ENCODE data around the gene TNKS2. TPM values are rescaled to one million over a fixed set of nuclear protein-coding genes. Genes with fewer than 3 reads are reported as not detected.

TNKS2 gene
- polyA plus RNA-seq, 1 donor (not counting 4 experiments of a cell fraction or from before 2014, with no cell fraction given) = 35.4 TPM

DNA sequence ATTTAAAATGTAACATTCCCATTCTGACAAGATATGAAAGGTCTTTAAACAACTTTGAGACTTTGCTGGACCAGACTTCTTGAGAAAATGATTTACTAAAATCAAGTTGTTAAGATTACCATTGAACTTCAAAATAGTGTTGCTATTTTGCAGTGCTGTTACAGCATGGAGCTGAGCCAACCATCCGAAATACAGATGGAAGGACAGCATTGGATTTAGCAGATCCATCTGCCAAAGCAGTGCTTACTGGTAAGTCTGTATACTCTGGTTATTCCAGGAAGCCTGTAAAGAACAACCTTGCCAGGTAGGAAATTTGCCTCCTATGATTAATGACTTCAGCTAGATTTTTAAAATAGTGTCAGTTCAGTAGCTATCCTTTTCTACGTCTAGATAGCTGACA lies 18.8 kb downstream of the TNKS2 start:
- dilution Hi-C loops (cut with MboI; ENCODE audit: extremely low pct_ligation_motif_present, low sequenced_read_pairs) = no loop called here
- Histone ChIP-seq H3K27me3 (ENCODE audit: control insufficient read depth, extremely low read depth, insufficient read depth, low read length) (no peaks in the 10 kb centered on the region), H3K9ac (ENCODE audit: control insufficient read depth, extremely low read depth, insufficient read depth, low read length) (no peak overlapping the region), H3K79me2 (ENCODE audit: control insufficient read depth, insufficient read depth, low read length) (peaks cover 23% of the 10 kb centered on the region), H3K27ac (ENCODE audit: control insufficient read depth, insufficient read depth, low read length) (no peak overlapping the region), H3K4me2 (ENCODE audit: control insufficient read depth, extremely low read depth, insufficient read depth, low read depth, low read length) (no peak overlapping the region), H3K9me3 (ENCODE audit: control insufficient read depth, low read depth, low read length) (no peaks in the 10 kb centered on the region), H4K20me1 (ENCODE audit: control insufficient read depth, extremely low read depth, insufficient read depth, low read length) (no peaks in the 10 kb centered on the region), H3K4me3 (ENCODE audit: control insufficient read depth in 2 of 3, extremely low read depth in 1 of 3, insufficient read depth in 2 of 3, low read depth in 1 of 3, low read length in 3 of 3) (no peak overlapping the region), H3K36me3 (ENCODE audit: control insufficient read depth in 2 of 2, extremely low read depth in 1 of 2, insufficient read depth in 2 of 2, low read length in 2 of 2) (peaks cover 14 to 32% of the 10 kb centered on the region in 2 experiments), H2AFZ (ENCODE audit: control insufficient read depth, low read length) (no peak overlapping the region), H3K9me1 (ENCODE audit: control insufficient read depth, extremely low read depth, insufficient read depth, low read length) (no peaks in the 10 kb centered on the region), H3K4me1 (ENCODE audit: control insufficient read depth, extremely low read depth, insufficient read depth, low read length) (no peaks in the 10 kb centered on the region)
- DNase-seq (ENCODE audit: low read depth, low spot score) (no peak), FAIRE-seq (no peak)
- no peak for TF ChIP-seq EZH2 (IDR thresholded peaks at IDR 0.05; ENCODE audit: low read length)
- TF ChIP-seq, protein P1, sequence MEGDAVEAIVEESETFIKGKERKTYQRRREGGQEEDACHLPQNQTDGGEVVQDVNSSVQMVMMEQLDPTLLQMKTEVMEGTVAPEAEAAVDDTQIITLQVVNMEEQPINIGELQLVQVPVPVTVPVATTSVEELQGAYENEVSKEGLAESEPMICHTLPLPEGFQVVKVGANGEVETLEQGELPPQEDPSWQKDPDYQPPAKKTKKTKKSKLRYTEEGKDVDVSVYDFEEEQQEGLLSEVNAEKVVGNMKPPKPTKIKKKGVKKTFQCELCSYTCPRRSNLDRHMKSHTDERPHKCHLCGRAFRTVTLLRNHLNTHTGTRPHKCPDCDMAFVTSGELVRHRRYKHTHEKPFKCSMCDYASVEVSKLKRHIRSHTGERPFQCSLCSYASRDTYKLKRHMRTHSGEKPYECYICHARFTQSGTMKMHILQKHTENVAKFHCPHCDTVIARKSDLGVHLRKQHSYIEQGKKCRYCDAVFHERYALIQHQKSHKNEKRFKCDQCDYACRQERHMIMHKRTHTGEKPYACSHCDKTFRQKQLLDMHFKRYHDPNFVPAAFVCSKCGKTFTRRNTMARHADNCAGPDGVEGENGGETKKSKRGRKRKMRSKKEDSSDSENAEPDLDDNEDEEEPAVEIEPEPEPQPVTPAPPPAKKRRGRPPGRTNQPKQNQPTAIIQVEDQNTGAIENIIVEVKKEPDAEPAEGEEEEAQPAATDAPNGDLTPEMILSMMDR (optimal IDR thresholded peaks at IDR 0.05 in 1 of 3, IDR thresholded peaks at IDR 0.05 in 1 of 3, conservative IDR thresholded peaks at IDR 0.05 in 1 of 3; ENCODE audit: extremely low read depth in 1 of 3, insufficient read depth in 2 of 3, low read length in 3 of 3) = no peak

DNA sequence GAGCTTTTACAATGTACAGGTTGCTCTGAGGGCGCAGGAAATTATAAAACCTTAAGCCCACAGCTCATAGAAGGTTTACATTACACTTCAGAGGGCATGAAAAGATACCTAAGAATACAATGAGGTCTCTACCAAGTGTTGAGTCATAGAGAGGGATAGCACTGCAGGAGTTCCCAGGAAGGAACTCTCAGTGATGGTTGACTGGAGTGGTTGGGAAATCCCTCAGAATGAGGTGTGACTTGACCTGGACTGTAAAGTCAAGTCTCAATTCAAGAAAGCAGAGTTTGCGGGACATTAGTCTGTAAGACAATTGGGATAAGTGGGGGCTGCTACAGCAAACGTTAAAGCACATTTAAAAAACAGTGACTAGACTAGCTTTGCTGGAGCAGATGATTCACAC lies 21.9 kb downstream of the TNKS2 start:
- peak; percentile 29 for FAIRE-seq
- dilution Hi-C loops (cut with MboI; ENCODE audit: extremely low pct_ligation_motif_present, low sequenced_read_pairs) = no loop called here
- no peak overlapping the region for H2AFZ ChIP-seq (ENCODE audit: control insufficient read depth, low read length)
- no peaks in the 10 kb centered on the region for H3K4me1 ChIP-seq (ENCODE audit: control insufficient read depth, extremely low read depth, insufficient read depth, low read length)
- H3K9me1 ChIP-seq (ENCODE audit: control insufficient read depth, extremely low read depth, insufficient read depth, low read length) = no peaks in the 10 kb centered on the region
- no peaks in the 10 kb centered on the region for H4K20me1 ChIP-seq (ENCODE audit: control insufficient read depth, extremely low read depth, insufficient read depth, low read length)
- no peak overlapping the region for H3K4me2 ChIP-seq (ENCODE audit: control insufficient read depth, extremely low read depth, insufficient read depth, low read depth, low read length)
- TF ChIP-seq, protein P1 (optimal IDR thresholded peaks at IDR 0.05 in 1 of 3, IDR thresholded peaks at IDR 0.05 in 1 of 3, conservative IDR thresholded peaks at IDR 0.05 in 1 of 3; ENCODE audit: extremely low read depth in 1 of 3, insufficient read depth in 2 of 3, low read length in 3 of 3) = no peak
- no peak for TF ChIP-seq EZH2 (IDR thresholded peaks at IDR 0.05; ENCODE audit: low read length)
- peaks cover 15 to 27% of the 10 kb centered on the region in 2 experiments for H3K36me3 ChIP-seq (ENCODE audit: control insufficient read depth in 2 of 2, extremely low read depth in 1 of 2, insufficient read depth in 2 of 2, low read length in 2 of 2)
- peaks cover 1% of the 10 kb centered on the region for H3K79me2 ChIP-seq (ENCODE audit: control insufficient read depth, insufficient read depth, low read length)
- DNase-seq (ENCODE audit: low read depth, low spot score) = no peak
- H3K9ac ChIP-seq (ENCODE audit: control insufficient read depth, extremely low read depth, insufficient read depth, low read length) = no peak overlapping the region
- no peak overlapping the region for H3K27ac ChIP-seq (ENCODE audit: control insufficient read depth, insufficient read depth, low read length)
- H3K9me3 ChIP-seq (ENCODE audit: control insufficient read depth, low read depth, low read length) = no peaks in the 10 kb centered on the region
- no peaks in the 10 kb centered on the region for H3K27me3 ChIP-seq (ENCODE audit: control insufficient read depth, extremely low read depth, insufficient read depth, low read length)
- no peak overlapping the region for H3K4me3 ChIP-seq (ENCODE audit: control insufficient read depth in 2 of 3, extremely low read depth in 1 of 3, insufficient read depth in 2 of 3, low read depth in 1 of 3, low read length in 3 of 3)

Data from keratinocyte (primary cell).